Activated CD8-positive, alpha-beta memory T cell treated with anti-CD3 and anti-CD28 coated beads for 1 hour (primary cell): ENCODE data around the gene IL12RB1.
"Not testable (repeated sequence)": the region's sequence is repeated elsewhere in the genome, so short reads cannot be mapped to it uniquely, and the experiment has no call there.

Experiments used
- DNase-seq, 2 donors: peaks; one replicate each; pipeline ENCODE4 v3.0.0-alpha.2; 2020; ENCODE audit warnings: low read depth in 1 of 2; ENCODE audit errors: extremely low read depth in 1 of 2

Gene IL12RB1

DNA sequence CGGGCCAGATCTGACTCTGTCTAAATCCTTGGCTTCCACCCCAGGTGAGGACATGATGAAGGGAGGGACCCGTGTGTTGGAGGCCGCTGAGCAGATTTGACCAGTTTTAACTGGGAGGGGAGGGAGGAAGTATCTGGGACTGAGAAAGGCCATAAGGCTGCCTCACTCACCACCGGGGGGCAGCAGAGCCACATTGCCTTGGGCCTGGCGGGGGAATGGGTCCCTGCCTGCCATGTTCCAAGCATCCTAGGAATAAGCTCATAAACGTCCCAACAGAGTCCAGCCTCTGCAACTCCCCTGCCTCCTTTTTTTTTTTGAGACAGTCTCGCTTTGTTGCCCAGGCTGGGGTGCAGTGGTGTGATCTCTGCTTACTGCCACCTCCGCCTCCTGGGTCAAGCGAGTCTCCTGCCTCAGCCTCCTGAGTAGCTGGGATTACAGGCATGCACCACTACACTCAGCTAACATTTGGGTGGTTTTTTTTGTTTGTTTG is 26.3 kb upstream of the IL12RB1 start:
- peak; percentile 39 to 74 for DNase-seq

DNA sequence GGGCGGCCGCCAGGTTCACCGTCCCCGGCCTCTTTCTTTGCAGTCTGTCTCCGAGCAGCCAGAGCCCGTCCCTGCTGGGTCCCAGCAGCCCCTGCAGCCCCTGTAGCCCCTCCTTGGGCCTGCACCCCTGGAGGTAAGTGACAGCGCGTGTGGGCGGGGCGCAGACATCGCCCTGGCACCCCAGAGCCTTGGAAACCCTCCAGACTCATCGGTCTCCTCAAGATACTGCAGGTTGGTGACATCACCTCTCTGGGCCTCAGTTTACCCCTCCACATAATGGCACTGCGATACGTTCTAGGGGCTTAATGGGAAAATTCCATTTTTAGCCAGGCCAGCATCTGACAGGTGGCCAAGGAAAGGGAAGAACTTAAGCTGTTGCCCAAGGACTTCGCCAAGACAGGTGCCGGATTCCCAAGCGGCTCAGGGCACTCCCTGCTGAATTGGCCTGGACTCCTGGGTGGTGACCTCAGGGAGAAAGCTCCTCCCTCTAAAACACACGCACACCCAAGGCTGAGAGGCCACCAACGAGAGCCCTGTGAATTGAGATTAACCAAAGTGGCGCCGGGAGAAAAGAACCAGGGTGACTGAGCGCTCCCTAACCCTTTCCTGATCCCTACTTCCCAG is 24.0 kb upstream of the IL12RB1 start:
- DNase-seq = no peak

DNA sequence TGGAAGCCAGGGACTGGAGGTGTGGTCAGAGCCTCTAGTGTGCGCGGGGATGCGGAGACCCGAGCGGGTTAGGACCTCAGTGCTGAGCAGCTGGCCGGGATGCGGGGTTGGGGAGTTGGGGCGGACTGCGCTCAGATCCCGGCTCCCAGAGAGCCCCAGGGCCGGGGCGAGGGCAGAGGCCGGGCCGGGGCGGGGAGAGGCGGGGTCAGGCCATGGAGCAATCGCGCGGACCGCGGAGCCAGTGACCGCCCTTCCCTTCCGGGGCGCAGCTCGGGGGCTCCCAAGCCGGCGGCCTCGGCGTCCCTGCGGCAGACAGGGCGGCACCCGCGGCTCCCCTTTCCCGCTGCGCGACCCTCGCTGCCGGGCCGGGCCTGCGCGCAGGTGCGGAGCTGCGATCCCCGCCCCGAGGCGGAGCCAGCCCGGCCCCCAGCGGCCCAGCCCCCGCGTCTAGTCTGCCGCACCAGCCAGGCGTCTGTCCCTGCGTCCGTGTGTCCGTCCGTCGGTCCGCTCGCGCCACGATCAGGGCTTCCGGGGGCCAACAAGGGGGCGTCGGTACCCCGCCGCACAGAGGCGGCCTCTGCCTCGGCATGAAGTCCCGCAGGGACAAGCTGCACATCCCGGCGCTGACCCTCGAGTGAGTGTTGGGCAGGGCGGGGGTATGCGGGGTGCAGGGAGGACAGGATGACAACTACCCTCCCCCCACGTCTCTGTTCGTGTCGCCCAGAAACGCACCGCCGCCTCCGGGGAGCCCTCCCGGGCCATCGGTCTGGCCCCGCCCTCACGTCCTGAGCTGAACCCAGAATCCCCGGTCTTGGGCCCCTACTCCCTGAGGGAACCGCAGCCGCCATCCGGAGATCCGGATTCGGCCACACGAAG is 23.2 kb upstream of the IL12RB1 start:
- peak in 1 of 2 donors; percentile 42 for DNase-seq

DNA sequence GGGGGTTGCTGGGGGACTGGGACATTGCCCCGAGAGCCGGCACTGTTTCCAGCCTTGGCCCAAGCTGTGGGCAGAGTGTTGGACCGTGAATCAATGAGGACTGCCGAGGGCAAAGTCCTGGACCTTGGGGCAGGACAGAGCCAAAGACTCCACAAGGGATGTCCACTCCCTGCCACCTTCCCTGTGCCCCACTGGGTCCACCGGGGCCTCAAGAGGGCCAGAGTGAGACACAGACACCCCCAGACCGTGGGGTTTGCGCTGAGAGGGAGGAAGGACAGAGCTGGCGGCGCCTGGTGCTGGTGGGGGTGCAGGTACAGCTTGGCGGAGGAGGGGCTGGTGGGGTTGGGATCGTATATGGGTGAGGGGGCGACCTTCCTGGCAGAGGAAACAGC is 22.6 kb upstream of the IL12RB1 start:
- DNase-seq = no peak

DNA sequence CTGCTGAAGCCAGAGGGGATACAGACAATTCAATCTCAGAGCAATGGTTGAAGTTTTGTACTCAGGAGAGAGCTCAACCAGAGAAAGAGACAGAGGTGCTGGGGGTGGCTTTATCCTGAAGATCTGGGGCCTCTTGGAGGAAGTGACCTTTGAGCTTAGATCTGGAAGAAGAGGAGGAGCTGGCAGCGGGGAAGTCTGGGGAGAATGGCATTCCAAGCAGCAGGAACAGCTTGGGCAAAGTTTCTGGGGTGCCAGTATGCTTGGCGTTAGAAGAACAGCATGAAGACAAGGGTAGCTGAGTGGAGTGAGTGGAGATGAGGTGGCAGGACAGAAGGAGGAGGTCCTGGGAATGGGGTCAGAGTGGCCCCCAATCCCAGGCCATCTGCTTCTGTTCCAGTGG is 22.2 kb upstream of the IL12RB1 start:
- DNase-seq = no peak

DNA sequence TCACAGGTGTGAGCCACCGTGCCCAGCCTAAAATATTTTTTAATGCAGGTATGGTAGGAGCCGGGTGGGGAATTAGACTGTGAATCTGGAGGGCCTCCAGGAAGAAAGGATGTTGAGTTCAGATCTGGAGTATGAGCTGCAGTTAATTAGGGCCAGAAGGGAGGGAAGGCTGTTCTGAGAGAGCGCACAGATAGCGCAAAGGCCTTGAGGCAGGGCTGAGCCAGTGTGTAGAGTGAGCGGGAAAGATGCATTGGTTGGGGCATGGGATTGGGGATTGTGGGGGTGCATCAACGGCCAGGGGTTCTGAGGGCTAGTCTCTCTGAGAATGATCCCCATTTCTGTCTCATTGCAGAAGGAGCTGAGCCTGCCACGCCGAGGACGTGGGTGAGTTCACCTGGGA is 20.5 kb upstream of the IL12RB1 start:
- no peak for DNase-seq

DNA sequence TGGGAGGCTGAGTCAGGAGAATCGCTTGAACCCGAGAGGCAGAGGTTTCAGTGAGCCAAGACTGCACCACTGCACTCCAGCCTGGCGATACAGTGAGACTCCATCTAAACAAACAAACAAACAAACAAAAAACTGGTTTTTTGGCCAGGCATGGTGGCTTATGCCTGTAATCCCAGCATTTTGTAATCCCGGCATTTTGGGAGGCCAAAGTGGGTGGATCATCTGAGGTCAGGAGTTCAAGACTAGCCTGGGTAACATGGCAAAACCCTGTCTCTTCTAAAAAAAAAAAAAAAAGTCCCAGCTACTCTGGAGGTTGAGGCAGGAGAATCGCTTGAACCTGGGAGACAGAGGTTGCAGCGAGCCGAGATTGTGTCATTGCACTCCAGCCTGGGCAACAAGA is 18.5 kb upstream of the IL12RB1 start:
- not testable (repeated sequence) for DNase-seq

DNA sequence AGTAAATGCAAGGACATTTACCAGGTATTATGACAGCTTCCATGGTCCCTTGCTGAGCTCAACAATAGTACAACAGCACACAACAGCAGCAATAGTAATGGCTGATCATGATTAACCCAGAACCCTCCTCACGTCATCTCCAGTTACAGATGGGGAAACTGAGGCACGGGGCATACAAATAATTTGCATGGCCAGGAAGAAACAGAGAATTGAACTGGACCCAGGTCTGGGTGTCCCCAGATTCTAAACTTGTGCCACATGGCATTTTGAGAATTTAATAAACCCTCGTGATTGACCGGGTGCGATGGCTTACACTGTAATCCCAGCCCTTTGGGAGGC is 18.0 kb upstream of the IL12RB1 start:
- DNase-seq = no peak

DNA sequence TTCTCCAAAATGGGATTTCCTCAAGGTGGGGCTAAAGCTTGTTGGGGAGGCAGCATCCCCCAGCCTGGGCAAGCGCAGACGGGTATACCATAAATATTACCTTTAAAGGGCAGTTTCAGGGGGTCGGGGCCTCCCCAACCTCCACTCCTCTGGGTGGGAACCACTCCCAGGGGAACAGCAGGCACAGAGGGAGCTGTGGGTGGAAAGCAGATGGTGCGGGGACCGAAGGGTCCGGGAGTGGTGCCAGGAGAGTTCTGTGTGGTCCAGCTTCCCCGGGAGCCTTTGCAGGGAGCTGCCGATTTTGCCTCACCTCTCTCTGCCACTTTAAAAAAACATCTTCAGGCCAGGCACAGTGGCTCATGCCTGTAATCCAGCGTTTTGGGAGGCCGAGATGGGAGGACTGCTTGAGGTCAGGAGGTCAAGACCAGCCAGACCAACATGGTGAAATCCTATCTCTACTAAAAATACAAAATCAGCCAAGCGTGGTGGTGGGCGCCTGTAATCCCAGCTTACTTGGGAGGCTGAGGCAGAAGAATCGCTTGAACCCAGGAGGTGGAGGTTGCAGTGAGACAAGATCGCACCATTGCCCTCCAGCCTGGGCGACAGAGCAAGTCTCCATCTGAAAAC is 16.3 kb upstream of the IL12RB1 start:
- DNase-seq = no peak

DNA sequence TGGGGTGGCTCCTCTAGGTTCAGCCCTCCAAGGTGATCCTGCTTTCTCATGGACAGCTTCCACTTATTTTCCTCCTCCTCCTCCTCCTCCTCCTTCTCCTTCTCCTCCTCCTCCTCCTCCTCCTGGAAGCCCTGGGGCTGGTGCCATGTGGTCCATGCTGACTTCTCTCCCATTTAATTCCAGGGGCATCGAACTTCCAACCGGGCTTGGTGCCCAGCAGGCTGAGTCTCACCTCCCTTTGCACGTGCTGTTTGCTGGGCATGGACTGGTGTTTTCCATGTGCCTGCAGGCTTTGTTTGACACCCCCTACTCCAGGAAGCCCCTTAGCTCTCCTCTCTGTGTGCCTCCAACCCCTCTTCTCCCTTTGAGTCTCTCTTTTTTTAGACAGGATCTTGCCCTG is 14.5 kb upstream of the IL12RB1 start:
- DNase-seq = no peak

DNA sequence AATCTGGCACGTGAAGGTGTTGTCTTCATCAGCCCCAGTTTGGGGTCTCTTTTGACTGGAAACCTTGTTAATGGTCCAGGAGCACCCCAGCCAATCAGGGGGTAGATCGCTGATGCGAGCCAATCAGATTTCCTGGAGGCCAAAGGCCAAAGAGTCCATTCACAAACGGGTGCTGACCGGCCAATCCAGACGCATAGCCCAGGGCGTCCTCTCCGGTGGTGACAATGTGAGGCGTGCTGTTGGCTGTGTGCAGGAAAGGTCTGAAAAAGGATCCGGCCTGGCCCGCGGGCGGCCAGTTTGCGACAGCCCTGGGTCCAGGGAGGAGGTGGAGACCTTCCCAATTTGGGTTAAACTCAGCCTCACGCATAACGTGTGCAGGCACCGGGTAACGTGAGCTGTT is 14.0 kb upstream of the IL12RB1 start:
- DNase-seq = no peak

DNA sequence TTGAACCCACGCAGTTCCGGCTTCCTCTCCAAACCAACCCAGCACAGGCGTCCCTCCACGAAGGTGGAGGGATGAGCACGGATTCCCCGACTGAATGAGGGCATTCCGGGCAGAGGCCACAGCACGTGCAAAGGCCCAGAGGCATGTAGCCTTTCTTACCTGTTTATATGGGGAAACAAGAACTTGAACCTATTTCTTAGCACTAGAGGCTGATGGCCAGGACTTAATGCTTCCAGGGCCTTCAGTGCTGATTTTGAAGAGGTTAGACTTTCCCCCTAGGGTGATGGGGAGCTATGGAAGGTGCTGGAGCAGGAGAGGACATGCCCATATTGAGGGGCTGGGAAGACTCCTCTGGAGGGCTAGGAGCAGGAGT is 12.9 kb upstream of the IL12RB1 start:
- DNase-seq = no peak

DNA sequence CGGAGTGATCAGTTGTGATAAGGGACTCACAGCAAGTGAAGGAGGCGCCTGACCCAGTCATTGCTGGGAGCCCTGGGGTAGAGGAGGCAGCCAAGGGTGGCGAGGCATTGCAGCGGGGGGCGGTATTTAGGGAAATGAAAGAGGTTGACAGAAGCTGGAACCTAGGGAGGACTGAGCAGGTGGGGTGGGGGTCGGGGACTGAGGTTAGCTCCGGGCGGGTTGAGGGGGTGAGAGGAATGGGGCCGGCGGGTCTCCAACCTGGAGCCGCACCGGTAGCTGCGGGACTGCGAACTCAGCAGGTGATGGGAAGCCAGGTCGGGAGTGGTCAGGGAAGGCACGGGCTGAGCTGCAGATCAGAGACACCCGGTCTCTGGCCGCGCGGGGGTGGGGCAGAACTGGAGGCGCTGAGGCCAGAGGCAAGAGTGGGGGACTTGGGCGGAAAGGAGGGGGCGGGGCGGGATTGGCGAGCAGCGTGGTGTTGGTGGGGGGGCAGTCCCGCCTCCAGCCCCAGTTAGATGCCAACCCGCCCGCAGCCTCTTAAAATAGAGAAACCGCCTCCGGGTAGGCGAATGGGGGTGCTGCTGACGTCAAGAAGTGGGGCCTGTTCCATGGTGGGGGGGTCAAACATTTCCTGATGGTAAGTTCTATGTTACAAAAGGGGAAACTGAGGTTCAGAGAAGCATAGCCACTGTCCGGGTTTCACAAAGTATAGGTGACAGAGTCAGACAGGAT is 12.3 kb upstream of the IL12RB1 start:
- peak in 1 of 2 donors; percentile 28 for DNase-seq

DNA sequence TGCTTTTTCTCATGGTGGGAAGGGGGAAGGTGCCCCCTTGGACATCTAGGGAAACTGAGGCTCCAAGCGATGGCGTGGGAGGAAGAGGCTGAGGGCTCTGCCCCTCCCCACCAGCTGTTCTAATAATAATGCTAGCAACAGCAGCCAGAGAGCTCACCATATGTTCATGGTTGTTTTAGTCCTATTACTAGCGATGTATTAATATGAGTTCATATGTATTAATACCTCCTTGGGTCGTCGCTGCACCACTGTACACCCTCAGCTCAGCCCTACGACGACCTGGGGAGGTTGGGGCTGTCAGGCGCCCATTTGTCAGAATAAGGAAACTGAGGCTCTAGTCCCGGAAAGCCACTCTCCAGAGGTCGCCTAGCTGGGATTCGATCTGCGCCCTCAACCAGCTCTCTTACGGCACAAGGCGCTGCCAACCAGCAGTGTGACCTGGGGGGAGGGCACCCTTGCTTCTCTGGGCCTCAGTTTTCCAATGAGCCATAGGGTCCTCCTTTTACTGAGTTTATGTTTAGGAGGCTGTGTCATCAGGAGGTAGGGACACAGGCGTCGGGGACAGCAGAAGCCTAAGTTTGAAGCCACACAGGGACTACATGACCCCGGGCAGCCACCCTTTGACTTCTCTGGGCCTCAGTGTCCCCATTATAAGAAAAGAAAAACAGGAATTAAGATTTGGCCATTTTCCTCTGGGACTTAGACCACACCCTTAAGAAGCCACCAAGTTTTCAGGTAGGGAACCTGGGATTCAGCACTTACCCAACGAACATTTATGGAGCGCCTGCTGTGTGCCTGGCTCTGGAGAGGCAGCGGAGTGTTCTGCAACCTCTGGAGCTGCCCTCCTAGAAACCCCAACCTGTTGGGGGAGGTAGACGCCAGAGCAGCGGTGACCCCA is 11.5 kb upstream of the IL12RB1 start:
- DNase-seq = no peak

DNA sequence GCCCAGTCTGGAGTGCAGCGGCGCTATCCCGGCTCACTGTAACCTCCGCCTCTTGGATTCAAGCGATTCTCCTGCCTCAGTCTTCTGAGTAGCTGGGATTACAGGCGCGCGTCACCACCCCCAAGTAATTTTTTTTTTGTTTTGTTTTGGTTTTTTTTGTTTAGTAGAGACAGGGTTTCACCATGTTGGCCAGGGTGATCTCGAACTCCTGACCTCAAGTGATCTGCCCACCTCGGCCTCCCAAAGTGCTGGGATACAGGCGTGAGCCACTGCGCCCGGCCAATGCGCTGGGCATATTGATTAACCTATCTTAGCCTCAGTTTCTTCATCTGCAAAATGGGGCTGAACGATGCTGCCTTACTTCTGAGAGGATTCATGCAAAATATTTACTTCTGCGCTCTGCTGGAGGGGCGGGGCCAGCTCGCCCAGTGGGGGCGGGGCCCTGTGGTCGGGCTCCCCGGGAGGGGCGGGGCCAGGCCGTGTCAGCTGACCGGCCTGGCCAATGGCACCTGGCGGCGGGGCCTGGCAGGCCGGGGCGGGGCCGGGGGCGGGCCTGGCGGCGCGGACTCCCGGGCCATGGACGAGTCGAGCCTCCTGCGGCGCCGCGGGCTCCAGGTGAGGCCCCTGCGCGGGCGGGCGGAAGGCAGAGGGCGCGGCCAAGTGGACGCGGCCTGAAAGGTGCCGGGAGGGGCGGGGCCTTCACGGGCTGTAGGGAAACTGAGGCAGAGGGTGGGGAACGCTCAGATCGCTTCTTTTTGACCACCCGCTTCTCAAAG is 10.7 kb upstream of the IL12RB1 start, which contains the start of gene MAST3:
Gene MAST3 (plus strand): TSS at position 562 of the 776 bp plus-strand sequence. CDS start 15 bp downstream, at position 577.
- peak; percentile 59 to 88 for DNase-seq

DNA sequence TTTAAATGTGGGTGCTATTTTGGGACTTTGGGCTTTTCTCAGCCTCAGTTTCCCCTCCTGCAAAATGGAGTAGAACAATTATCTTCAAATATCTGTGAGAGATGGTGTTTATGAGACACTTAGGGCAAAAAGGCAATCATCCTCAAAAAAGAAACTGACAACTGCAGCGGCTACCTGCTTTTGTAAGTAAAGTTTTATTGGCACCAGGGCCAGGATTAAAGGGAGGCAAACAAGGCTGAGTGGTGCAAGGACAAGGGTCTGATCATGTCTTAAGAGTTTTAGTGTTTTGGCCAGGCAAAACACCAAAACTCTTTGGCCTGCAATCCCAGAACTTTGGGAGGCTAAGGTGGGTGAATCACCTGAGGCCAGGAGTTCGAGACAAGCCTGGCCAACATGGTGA is 9.5 kb upstream of the IL12RB1 start:
- DNase-seq = no peak

DNA sequence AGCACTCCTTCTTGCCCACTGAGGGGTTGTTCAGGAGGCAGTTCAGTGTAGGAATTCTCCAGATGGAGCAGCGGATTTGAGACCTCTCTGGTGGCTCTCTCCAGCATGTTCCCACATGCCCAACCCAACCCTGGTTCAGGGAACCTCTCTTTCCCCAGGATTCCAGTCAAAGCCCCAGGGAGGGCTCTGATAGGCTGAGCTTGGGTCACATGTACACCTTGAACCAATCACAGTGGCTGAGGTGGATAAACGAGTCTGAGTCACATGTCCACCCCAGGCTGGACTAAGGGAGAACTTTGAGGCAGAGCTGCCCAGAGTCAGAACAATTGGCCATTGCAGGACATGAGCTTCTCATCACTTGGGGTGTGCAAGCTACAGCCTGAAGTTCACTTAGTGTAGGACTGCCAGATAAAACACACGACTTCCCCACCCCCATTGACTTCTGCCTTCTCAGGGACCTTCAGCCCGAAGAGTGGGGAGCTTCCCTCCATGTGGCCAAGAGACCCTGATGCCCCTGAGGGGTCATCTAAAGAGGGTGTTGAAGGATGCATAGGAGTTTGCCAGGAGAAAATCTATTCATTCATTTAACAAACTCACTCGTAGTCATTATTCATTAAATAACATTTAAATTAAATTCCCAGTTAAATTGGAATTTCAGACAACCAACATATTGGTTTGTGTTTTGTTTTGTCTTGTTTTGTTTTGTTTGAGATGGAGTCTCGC is 6.9 kb upstream of the IL12RB1 start:
- DNase-seq = no peak

DNA sequence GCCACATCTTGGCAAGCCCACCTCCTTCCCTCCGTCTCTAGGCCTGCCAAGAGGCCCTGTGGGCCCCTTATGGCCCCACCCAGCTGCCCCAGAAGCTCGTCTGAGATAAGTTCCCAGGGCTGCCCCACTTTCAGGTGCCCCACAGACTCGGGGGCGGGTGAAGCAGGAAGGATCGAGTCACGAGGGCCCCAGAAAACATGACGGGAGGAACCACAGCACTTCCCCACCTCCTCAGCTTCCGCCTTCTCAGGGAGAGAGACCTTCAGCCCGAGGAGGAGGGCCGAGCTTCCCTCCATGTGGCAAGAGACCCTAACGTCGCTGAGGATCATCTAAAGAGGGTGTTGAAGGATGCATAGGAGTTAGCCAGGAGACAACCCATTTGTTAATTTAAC is 4.5 kb upstream of the IL12RB1 start:
- peak; percentile 60 to 62 for DNase-seq
